HepG2 (cell line): ENCODE data around the gene TSPAN32. TPM values are rescaled to one million over a fixed set of nuclear protein-coding genes. Genes with fewer than 3 reads are reported as not detected.

Experiments
- ATAC-seq: fragments of 200-7000 bp; cut with Tn5 transposase; 3 replicates; pipeline ENCODE4 v1.9.1; 2020; ENCODE audit warnings: mild to moderate bottlenecking, moderate library complexity
- BruUV-seq: library from RNA; stranded (reverse); fragments of 400-500 nt; replicated peaks from 2 replicates; lab custom pipeline; 2021; lab: Mats Ljungman, UMichigan
- CTCF ChIA-PET: fragments of 300-600 bp; formaldehyde crosslinking; extraction: SDS; loops from one replicate; lab custom pipeline; 2021; ENCODE audit warnings: low total read pairs, inconsistent platforms, low intra/inter-chr PET ratio; lab: Yijun Ruan, JAX
- POLR2A ChIA-PET: fragments of 350-600 bp; sonication (Branson Sonifier 250); formaldehyde crosslinking; loops from one replicate; lab custom pipeline; 2020; ENCODE audit warnings: antibody characterized with exemption, inconsistent platforms; lab: Yijun Ruan, JAX
- DNase-seq: peaks from one replicate; pipeline ENCODE4 v3.0.0-alpha.2; 2015; ENCODE audit warnings: low spot score
- FAIRE-seq: peaks from 3 replicates; lab custom pipeline; 2011; peaks lifted over from hg19 to GRCh38; lab: Jason Lieb, UNC
- H2AFZ ChIP-seq: one replicate; pipeline ENCODE4 v1.6.1; 2011; ENCODE audit warnings: low read length, inconsistent platforms
- H3K27ac ChIP-seq: fragments of 300-600 bp; 3 replicates; pipeline ENCODE4 v1.8.0; 2011; ENCODE audit warnings: mixed run types, mild to moderate bottlenecking, mixed read lengths, low read length, inconsistent platforms; ENCODE audit not compliant: insufficient read depth; ENCODE audit errors: extremely low read length
- H3K27me3 ChIP-seq, 2 experiments: fragments of 200-600 bp in 1 of 2; 2 replicates in 1 of 2; 3 replicates in 1 of 2; pipeline versions ENCODE4 v1.6.0 to v1.8.0; 2011; ENCODE audit warnings: low read length in 2 of 2, mild to moderate bottlenecking in 2 of 2, moderate library complexity in 2 of 2, inconsistent platforms in 1 of 2; ENCODE audit not compliant: insufficient read depth in 2 of 2, control insufficient read depth in 1 of 2
- H3K36me3 ChIP-seq, 2 experiments: fragments of 200-600 bp in 1 of 2; replicated peaks in 1 of 2; 2 replicates in 1 of 2; 3 replicates in 1 of 2; pipeline versions ENCODE4 v1.5.1 to v1.8.0; 2011; ENCODE audit warnings: low read length in 2 of 2, inconsistent platforms in 1 of 2; ENCODE audit not compliant: insufficient read depth in 2 of 2, control insufficient read depth in 1 of 2
- H3K4me1 ChIP-seq: 2 replicates; pipeline ENCODE4 v1.5.1; 2012; ENCODE audit warnings: low read length, inconsistent platforms; ENCODE audit not compliant: insufficient read depth
- H3K4me2 ChIP-seq: 2 replicates; pipeline ENCODE4 v1.6.0; 2011; ENCODE audit warnings: low read depth, low read length, inconsistent platforms
- H3K4me3 ChIP-seq, 3 experiments: fragments of 200-600 bp in 1 of 3; sonication (generic), shearing (Covaris generic) in 1 of 3; replicated peaks in 1 of 3; 2 replicates each; pipeline ENCODE4 v1.5.1; 2011 to 2016; ENCODE audit warnings: low read length in 3 of 3, inconsistent platforms in 2 of 3, low read depth in 2 of 3, mild to moderate bottlenecking in 2 of 3, control low read depth in 1 of 3, mixed read lengths in 1 of 3; ENCODE audit not compliant: insufficient read depth in 1 of 3
- H3K79me2 ChIP-seq: one replicate; pipeline ENCODE4 v1.6.1; 2011; ENCODE audit warnings: low read length, inconsistent platforms; ENCODE audit not compliant: insufficient read depth
- H3K9ac ChIP-seq: 2 replicates; pipeline ENCODE4 v1.6.0; 2011; ENCODE audit warnings: mild to moderate bottlenecking, low read depth, low read length, inconsistent platforms; ENCODE audit not compliant: insufficient read depth
- H3K9me3 ChIP-seq: 2 replicates; pipeline ENCODE4 v1.5.1; 2012; ENCODE audit warnings: mild to moderate bottlenecking, low read length
- H4K20me1 ChIP-seq: 2 replicates; pipeline ENCODE4 v1.6.0; 2011; ENCODE audit warnings: inconsistent platforms, mild to moderate bottlenecking, low read length, moderate library complexity; ENCODE audit not compliant: insufficient read depth
- GATAD2A ChIP-seq: IDR thresholded peaks from 2 replicates; pipeline ENCODE4 v1.6.1; 2016
- HNF4A ChIP-seq: sonication (generic); formaldehyde crosslinking; IDR thresholded peaks from 2 replicates; pipeline ENCODE4 v1.4.0; 2020; ENCODE audit warnings: missing genetic modification reagents
- KDM1A ChIP-seq: IDR thresholded peaks from 2 replicates; pipeline ENCODE4 v1.6.1; 2016; ENCODE audit warnings: missing compliant biosample characterization
- MIER3 ChIP-seq: IDR thresholded peaks from 2 replicates; pipeline ENCODE4 v1.6.1; 2016; ENCODE audit warnings: missing compliant biosample characterization, borderline replicate concordance
- NFYB ChIP-seq: sonication (generic); formaldehyde crosslinking; IDR thresholded peaks from 2 replicates; pipeline ENCODE4 v1.4.0; 2020; ENCODE audit warnings: missing genetic modification reagents
- NKX3-1 ChIP-seq: sonication (generic); formaldehyde crosslinking; IDR thresholded peaks from 2 replicates; pipeline ENCODE4 v1.5.0; 2020; ENCODE audit warnings: missing genetic modification reagents
- PHB2 ChIP-seq: fragments of 450-650 bp; IDR thresholded peaks from 2 replicates; pipeline ENCODE4 v1.6.1; 2018; ENCODE audit not compliant: partially characterized antibody
- PITX1 ChIP-seq: sonication (generic); formaldehyde crosslinking; IDR thresholded peaks from 2 replicates; pipeline ENCODE4 v1.5.1; 2020; ENCODE audit warnings: mild to moderate bottlenecking, missing genetic modification reagents
- RAD51 ChIP-seq: fragments of 450-650 bp; IDR thresholded peaks from 2 replicates; pipeline ENCODE4 v1.6.1; 2016; ENCODE audit warnings: borderline replicate concordance
- RBAK ChIP-seq: sonication (generic); formaldehyde crosslinking; IDR thresholded peaks from 2 replicates; pipeline ENCODE4 v1.5.1; 2020; ENCODE audit warnings: mild to moderate bottlenecking, missing genetic modification reagents
- ZKSCAN1 ChIP-seq: fragments of 150-350 bp; IDR thresholded peaks from 2 replicates; pipeline ENCODE4 v1.6.1; 2014; ENCODE audit warnings: low read length
- ZNF614 ChIP-seq: IDR thresholded peaks from 2 replicates; pipeline ENCODE4 v1.6.1; 2018; ENCODE audit warnings: missing biosample characterization, missing genetic modification reagents, inconsistent platforms, borderline replicate concordance
- ZNF850 ChIP-seq: sonication (generic); formaldehyde crosslinking; conservative IDR thresholded peaks from 2 replicates; pipeline ENCODE4 v1.9.0; 2021; ENCODE audit warnings: mild to moderate bottlenecking, missing genetic modification reagents
- ZSCAN25 ChIP-seq: sonication (generic); formaldehyde crosslinking; IDR thresholded peaks from 2 replicates; pipeline ENCODE4 v1.8.0; 2022; ENCODE audit warnings: mild to moderate bottlenecking, missing genetic modification reagents
- WGBS: methylation state at CpG from one replicate; pipeline ENCODE4 v1.1.6; 2017; ENCODE audit warnings: low lambda C conversion rate; 5-methylcytosine and 5-hydroxymethylcytosine counted together
- in situ Hi-C: cut with HindIII; loops from 2 replicates; pipeline ENCODE4 v1.10.0; 2017; ENCODE audit warnings: low pct_unique_long_range_greater_than_20kb; ENCODE audit not compliant: extremely low pct_ligation_motif_present
- intact Hi-C: fragments of 100-400 bp; cut with micrococcal nuclease; formaldehyde crosslinking; loops from one replicate; pipeline ENCODE4 v1.10.0; 2022; ENCODE audit not compliant: unreplicated experiment
- polyA plus RNA-seq, 8 experiments: library from polyadenylated mRNA; depleted of rRNA in 3 of 8; stranded (reverse) in 7 of 8; unstranded in 1 of 8; fragments of >200 nt; fragmentation: Illumina TruSeq in 4 of 8; extraction: Trizol in 4 of 8; gene quantifications; 2 replicates each; pipeline versions ENCODE4 v1.2.1 to v1.2.3, GENCODE V29; 2011 to 2016; ENCODE audit warnings: low read depth in 4 of 8, missing spikeins in 1 of 8, mixed read lengths in 1 of 8; ENCODE audit not compliant: insufficient read depth in 1 of 8
- total RNA-seq, 5 experiments: library from RNA; depleted of rRNA; stranded (reverse); fragments of >200 nt; fragmentation: Illumina TruSeq; extraction: Trizol; gene quantifications; 2 replicates each; pipeline ENCODE4 v1.2.3, GENCODE V29; 2016; ENCODE audit warnings: low read depth in 1 of 5
- TF ChIP-seq, protein P1 (sequence below): sonication (generic); formaldehyde crosslinking; IDR thresholded peaks from 2 replicates; pipeline ENCODE4 v1.4.0; 2020; ENCODE audit warnings: missing genetic modification reagents, borderline replicate concordance
- TF ChIP-seq, protein P2 (sequence below): sonication (generic); formaldehyde crosslinking; IDR thresholded peaks from 2 replicates; pipeline ENCODE4 v1.4.0; 2020; ENCODE audit warnings: missing genetic modification reagents
- TF ChIP-seq, protein P3 (sequence below): sonication (generic); formaldehyde crosslinking; IDR thresholded peaks from 2 replicates; pipeline ENCODE4 v1.4.0; 2020; ENCODE audit warnings: mild to moderate bottlenecking, missing genetic modification reagents, borderline replicate concordance
- TF ChIP-seq, protein P4 (sequence below): sonication (generic); formaldehyde crosslinking; IDR thresholded peaks from 2 replicates; pipeline ENCODE4 v1.4.0; 2020; ENCODE audit warnings: mild to moderate bottlenecking, missing genetic modification reagents

The TSPAN32 gene
- total and polyA plus RNA-seq, 2 of the 13 experiments (the other 11 are each of a cell fraction or from before 2014, with no cell fraction given), result 0.09 to 0.70 TPM

DNA sequence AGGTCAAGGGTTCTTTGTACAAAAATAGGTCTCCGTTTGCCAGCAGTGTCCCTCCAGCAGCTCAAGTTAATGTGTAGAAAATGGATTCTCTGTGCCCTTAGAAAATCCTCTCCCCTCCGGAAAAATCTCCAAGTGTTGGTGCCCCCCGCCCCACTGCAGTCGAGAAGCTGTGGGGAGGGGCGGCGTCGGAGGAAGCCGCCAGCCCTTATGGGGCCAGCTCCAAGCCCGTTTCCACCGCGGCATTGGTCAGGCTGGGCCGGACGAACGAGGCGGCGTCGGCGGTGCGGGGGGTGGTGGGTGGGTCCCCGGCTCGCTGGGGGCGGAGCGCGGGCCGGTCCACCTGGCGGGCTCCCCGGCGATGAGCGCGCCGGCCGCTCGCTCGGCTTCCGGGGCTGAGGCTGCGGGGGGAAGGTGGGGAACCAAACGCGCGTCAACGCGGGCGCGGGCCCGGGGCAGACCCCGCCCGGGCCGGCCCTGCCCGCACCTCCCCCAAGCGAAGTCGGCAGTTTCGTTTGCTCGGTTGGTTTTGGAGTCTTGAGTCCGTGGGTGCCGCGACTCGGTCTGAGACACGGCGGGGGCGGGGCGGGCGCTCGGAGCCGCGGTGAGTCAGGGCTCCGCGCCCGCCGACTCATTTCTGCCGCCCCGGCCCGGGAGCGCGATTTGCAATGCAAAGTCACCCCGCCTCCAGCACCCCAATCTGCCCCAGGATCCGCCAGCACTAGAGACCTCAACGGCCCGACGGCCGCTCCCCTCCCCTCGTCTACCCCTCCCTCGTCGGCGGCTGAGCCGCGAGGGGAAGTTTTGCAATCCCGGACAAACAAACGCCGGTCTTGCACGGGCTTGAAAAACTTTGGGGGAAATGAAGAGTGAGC is 32.8 kb upstream of the TSPAN32 start:
- FAIRE-seq, result no peak
- no peak overlapping the region for H2AFZ ChIP-seq
- BruUV-seq, result no TSS peak
- peak; percentile 64 for DNase-seq
- no peaks in the 10 kb centered on the region for H3K9me3 ChIP-seq
- intact Hi-C loops, result loop anchor here (10.0 kb wide), 1 partner anchor 54 kb away; no protein-coding TSS in a partner anchor
- H3K27ac ChIP-seq, result no peak overlapping the region
- ATAC-seq, result peak; percentile 69
- H3K79me2 ChIP-seq, result no peaks in the 10 kb centered on the region
- peak overlapping the region; percentile 61 to 73 (median 63) for H3K4me3 ChIP-seq
- CTCF ChIA-PET, result no interaction called here
- POLR2A ChIA-PET, result interaction anchor here (1.2 to 1.6 kb wide), 2 partner anchors 55 to 58 kb away, joined by 4 to 6 read pairs; no protein-coding TSS in a partner anchor
- peak overlapping the region; percentile 86 for H3K4me2 ChIP-seq
- peaks cover 10% of the 10 kb centered on the region; the same call in 1 of the 2 replicates for H3K4me1 ChIP-seq
- no peaks in the 10 kb centered on the region for H3K36me3 ChIP-seq
- 2% methylated on average over 13 of the region's 89 CpGs for WGBS
- in situ Hi-C loops, result no loop called here
- peak overlapping the region; percentile 39; the same call in 1 of the 2 replicates for H3K9ac ChIP-seq
- H4K20me1 ChIP-seq, result no peaks in the 10 kb centered on the region
- peaks cover 2 to 26% of the 10 kb centered on the region in 2 experiments; a peak in 4 of 5 replicates for H3K27me3 ChIP-seq
- TF ChIP-seq ZKSCAN1, result no peak
- TF ChIP-seq, protein P1, sequence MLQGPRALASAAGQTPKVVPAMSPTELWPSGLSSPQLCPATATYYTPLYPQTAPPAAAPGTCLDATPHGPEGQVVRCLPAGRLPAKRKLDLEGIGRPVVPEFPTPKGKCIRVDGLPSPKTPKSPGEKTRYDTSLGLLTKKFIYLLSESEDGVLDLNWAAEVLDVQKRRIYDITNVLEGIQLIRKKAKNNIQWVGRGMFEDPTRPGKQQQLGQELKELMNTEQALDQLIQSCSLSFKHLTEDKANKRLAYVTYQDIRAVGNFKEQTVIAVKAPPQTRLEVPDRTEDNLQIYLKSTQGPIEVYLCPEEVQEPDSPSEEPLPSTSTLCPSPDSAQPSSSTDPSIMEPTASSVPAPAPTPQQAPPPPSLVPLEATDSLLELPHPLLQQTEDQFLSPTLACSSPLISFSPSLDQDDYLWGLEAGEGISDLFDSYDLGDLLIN (CRISPR knock-in tag), result no peak
- TF ChIP-seq HNF4A (CRISPR knock-in tag), result no peak
- TF ChIP-seq, protein P2, sequence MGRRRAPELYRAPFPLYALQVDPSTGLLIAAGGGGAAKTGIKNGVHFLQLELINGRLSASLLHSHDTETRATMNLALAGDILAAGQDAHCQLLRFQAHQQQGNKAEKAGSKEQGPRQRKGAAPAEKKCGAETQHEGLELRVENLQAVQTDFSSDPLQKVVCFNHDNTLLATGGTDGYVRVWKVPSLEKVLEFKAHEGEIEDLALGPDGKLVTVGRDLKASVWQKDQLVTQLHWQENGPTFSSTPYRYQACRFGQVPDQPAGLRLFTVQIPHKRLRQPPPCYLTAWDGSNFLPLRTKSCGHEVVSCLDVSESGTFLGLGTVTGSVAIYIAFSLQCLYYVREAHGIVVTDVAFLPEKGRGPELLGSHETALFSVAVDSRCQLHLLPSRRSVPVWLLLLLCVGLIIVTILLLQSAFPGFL (CRISPR knock-in tag), result no peak
- TF ChIP-seq MIER3 (CRISPR knock-in tag), result no peak; the same call in 1 of the 2 replicates
- TF ChIP-seq RBAK (CRISPR knock-in tag), result no peak
- TF ChIP-seq, protein P3, sequence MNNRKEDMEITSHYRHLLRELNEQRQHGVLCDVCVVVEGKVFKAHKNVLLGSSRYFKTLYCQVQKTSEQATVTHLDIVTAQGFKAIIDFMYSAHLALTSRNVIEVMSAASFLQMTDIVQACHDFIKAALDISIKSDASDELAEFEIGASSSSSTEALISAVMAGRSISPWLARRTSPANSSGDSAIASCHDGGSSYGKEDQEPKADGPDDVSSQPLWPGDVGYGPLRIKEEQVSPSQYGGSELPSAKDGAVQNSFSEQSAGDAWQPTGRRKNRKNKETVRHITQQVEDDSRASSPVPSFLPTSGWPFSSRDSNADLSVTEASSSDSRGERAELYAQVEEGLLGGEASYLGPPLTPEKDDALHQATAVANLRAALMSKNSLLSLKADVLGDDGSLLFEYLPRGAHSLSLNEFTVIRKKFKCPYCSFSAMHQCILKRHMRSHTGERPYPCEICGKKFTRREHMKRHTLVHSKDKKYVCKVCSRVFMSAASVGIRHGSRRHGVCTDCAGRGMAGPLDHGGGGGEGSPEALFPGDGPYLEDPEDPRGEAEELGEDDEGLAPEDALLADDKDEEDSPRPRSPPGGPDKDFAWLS (CRISPR knock-in tag), result no peak
- TF ChIP-seq ZNF850 (CRISPR knock-in tag), result no peak
- no peak for TF ChIP-seq KDM1A (CRISPR knock-in tag)
- TF ChIP-seq PITX1, result 0 out of 2 replicates have a peak, but pooled peaks have one; percentile 32
- TF ChIP-seq ZSCAN25 (CRISPR knock-in tag), result no peak
- TF ChIP-seq ZNF614 (CRISPR knock-in tag), result peak; percentile 65; the same call in 1 of the 2 replicates
- 0 out of 2 replicates have a peak, but pooled peaks have one; percentile 44 for TF ChIP-seq NKX3-1
- TF ChIP-seq, protein P4, sequence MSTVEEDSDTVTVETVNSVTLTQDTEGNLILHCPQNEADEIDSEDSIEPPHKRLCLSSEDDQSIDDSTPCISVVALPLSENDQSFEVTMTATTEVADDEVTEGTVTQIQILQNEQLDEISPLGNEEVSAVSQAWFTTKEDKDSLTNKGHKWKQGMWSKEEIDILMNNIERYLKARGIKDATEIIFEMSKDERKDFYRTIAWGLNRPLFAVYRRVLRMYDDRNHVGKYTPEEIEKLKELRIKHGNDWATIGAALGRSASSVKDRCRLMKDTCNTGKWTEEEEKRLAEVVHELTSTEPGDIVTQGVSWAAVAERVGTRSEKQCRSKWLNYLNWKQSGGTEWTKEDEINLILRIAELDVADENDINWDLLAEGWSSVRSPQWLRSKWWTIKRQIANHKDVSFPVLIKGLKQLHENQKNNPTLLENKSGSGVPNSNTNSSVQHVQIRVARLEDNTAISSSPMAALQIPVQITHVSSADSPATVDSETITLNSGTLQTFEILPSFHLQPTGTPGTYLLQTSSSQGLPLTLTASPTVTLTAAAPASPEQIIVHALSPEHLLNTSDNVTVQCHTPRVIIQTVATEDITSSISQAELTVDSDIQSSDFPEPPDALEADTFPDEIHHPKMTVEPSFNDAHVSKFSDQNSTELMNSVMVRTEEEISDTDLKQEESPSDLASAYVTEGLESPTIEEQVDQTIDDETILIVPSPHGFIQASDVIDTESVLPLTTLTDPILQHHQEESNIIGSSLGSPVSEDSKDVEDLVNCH (CRISPR knock-in tag), result no peak
- TF ChIP-seq GATAD2A (CRISPR knock-in tag), result peak; percentile 67
- no peak for TF ChIP-seq PHB2
- TF ChIP-seq RAD51, result no peak
- no peak for TF ChIP-seq NFYB (CRISPR knock-in tag)
